SK-N-SH (cell line): Measurements from ENCODE around the gene NOP53.

Experiments
- CHD2 ChIP-seq: fragments of 150-350 bp; IDR thresholded peaks from 2 replicates; pipeline ENCODE4 v1.6.1; 2018; ENCODE audit warnings: low read length; ENCODE audit not compliant: partially characterized antibody
- CTCF ChIP-seq: fragments of 200-600 bp; sonication (generic); IDR thresholded peaks from 2 replicates; pipeline ENCODE4 v1.6.1; 2017; ENCODE audit warnings: antibody characterized with exemption, mild to moderate bottlenecking, moderate library complexity
- EP300 ChIP-seq, 2 experiments: IDR thresholded peaks; 2 replicates each; pipeline versions ENCODE4 v1.4.0 to v1.6.1; 2012; ENCODE audit warnings: borderline replicate concordance in 1 of 2, low read depth in 1 of 2, low read length in 1 of 2
- FOSL2 ChIP-seq: IDR thresholded peaks from 2 replicates; pipeline ENCODE4 v1.4.0; 2012; ENCODE audit warnings: low read depth, mild to moderate bottlenecking, moderate library complexity, borderline replicate concordance
- JUND ChIP-seq: IDR thresholded peaks from 2 replicates; pipeline ENCODE4 v1.4.0; 2012
- POLR2AphosphoS5 ChIP-seq: IDR thresholded peaks from 2 replicates; pipeline ENCODE4 v1.6.1; 2012; ENCODE audit warnings: low read depth, low read length
- RFX5 ChIP-seq: IDR thresholded peaks from 2 replicates; pipeline ENCODE4 v1.6.1; 2012; ENCODE audit warnings: mild to moderate bottlenecking, improper control_type of control experiment, low read length
- TAF1 ChIP-seq: IDR thresholded peaks from 2 replicates; pipeline ENCODE4 v1.6.1; 2012; ENCODE audit warnings: low read depth, mild to moderate bottlenecking, low read length, moderate library complexity, borderline replicate concordance
- TF ChIP-seq, protein P1 (sequence below): IDR thresholded peaks from 2 replicates; pipeline ENCODE4 v1.4.0; 2012; ENCODE audit warnings: low read depth

GRCh38 chr19:47801270-47801669, 55.9 kb downstream of the NOP53 start:
- TF ChIP-seq, protein P1, sequence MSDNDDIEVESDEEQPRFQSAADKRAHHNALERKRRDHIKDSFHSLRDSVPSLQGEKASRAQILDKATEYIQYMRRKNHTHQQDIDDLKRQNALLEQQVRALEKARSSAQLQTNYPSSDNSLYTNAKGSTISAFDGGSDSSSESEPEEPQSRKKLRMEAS, result no peak
- no peak for TF ChIP-seq CTCF
- no peak for TF ChIP-seq POLR2AphosphoS5
- TF ChIP-seq TAF1, result no peak
- no peak for TF ChIP-seq CHD2
- no peak for TF ChIP-seq FOSL2
- no peak for TF ChIP-seq RFX5
- no peak for TF ChIP-seq EP300 (IDR thresholded peaks at IDR 0.05; ENCODE audit: borderline replicate concordance in 1 of 2, low read depth in 1 of 2, low read length in 1 of 2)
- TF ChIP-seq JUND, result no peak
